Tibial nerve (tissue), 3 donors: Measurements from ENCODE around the gene NUP210.

Source experiments
- CTCF ChIP-seq, 5 experiments: fragments of 200-600 bp in 3 of 5; fragments of 450-650 bp in 2 of 5; sonication (generic) in 3 of 5; IDR thresholded peaks; one replicate each; pipeline ENCODE4 v1.5.1; 2016 to 2019; ENCODE audit warnings: antibody characterized with exemption in 5 of 5, mild to moderate bottlenecking in 3 of 5, moderate library complexity in 2 of 5
- POLR2A ChIP-seq, 2 donors: fragments of 450-650 bp; IDR thresholded peaks; one replicate each; pipeline ENCODE4 v1.6.1; 2017; ENCODE audit warnings: antibody characterized with exemption in 2 of 2, mild to moderate bottlenecking in 2 of 2, moderate library complexity in 2 of 2

- TF ChIP-seq CTCF (IDR thresholded peaks at IDR 0.05): no peak
- no peak for TF ChIP-seq POLR2A (IDR thresholded peaks at IDR 0.05)
These were observed 70.3 kb downstream of the NUP210 start for GRCh38 chr3:13349823-13350222.
